HG03439 (cell line): Measurements from ENCODE around the gene TOLLIP.
A peak's percentile ranks its signal among the peaks of the same experiment; 100 is the strongest.
"Not testable (repeated sequence)": the region's sequence is repeated elsewhere in the genome, so short reads cannot be mapped to it uniquely, and the experiment has no call there.

Source experiments
- ATAC-seq: cut with Tn5 transposase; IDR thresholded peaks from one replicate; pipeline ENCODE4 v1.9.1; 2021; ENCODE audit warnings: mild to moderate bottlenecking, moderate library complexity; ENCODE audit not compliant: unreplicated experiment

TOLLIP gene

DNA sequence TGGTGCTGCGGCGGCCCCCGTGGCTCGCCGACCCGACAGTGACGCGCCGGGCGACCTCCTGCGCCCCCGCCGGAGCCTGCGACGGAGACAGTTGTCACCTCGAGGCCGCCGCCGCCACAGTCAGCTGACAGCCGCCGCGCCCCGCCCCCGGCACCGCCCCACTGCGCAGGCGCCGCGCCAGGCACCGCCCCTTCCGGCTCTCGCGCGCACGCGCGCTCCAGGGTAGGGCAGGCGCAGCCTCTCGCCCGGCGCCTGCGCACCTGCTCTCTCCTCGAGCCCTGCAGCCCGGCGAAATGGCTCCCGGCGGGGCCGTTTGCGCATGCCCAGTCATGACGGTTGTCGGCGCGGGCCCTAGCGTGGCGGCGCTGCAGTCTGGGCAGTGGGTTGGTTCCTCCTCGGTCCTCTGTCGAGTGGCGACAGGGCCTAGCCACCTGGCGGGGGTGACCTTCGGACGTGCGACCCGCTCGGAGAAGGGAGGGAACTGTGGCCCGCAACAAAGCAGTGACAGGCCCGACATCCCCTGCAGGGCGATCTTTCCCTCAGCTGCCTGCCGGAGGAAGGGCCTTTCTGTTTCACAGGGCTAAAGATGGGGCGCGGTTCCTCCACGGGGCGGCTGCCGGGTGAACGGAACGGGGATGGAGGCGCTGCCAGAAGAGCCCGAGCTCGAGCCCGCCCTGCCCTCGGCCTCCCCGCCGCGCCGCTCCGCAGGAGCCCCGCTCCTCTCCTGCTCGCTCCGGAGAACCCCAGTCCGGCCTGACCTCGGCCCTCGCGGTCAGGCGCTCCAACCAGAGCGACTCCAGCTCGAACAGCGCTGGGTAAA lies at the start of gene TOLLIP:
TOLLIP (minus strand) TSS at position 135 of the 820 bp plus-strand sequence; CDS start at position 1, 134 bp downstream.
- peak; percentile 70 for ATAC-seq

DNA sequence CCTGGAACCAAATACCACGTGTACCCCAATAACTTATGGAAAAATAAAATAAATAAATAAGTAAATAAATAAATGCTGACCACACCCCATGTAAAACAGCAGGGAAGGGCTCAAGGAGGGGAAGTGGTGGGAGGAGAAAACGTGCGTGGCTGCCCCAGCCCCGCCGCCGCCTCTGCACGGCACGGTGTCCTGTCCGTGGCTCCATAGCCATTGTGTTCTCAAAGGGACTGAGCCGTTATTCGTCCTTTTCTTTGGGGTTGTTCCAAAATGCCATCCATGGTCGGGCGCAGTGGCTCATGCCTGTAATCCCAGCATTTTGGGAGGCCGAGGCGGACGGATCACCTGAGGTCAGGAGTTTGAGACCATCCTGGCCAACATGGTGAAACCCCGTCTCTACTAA lies 49.5 kb upstream of the TOLLIP start:
- ATAC-seq: not testable (repeated sequence)

GRCh38 chr11:1358286-1358685 lies 48.9 kb upstream of the TOLLIP start:
- ATAC-seq: no peak

GRCh38 chr11:1356478-1356960 lies 47.1 kb upstream of the TOLLIP start:
- no peak for ATAC-seq

DNA sequence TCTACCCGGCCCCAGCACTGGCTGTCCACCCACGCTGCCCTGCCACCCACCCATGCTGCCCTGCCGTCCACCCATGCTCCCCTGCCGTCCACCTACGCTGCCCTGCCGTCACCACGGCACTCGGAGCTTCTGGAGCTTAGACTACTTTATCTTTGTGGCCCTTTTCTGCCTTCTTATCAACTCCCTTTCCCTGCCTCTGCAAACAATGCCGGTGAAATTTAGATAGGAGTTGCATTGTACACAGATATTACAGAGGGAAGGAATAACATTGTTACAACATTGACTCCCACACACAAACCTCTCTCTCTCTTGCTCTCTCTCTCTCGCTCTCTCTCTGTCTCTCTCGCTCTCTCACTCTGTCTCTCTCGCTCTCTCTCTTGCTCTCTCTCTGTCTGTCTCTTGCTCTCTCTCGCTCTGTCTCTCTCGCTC lies 46.6 kb upstream of the TOLLIP start:
- ATAC-seq: no peak

- ATAC-seq: no peak
These were observed 44.9 kb upstream of the TOLLIP start for GRCh38 chr11:1354125-1354938.

DNA sequence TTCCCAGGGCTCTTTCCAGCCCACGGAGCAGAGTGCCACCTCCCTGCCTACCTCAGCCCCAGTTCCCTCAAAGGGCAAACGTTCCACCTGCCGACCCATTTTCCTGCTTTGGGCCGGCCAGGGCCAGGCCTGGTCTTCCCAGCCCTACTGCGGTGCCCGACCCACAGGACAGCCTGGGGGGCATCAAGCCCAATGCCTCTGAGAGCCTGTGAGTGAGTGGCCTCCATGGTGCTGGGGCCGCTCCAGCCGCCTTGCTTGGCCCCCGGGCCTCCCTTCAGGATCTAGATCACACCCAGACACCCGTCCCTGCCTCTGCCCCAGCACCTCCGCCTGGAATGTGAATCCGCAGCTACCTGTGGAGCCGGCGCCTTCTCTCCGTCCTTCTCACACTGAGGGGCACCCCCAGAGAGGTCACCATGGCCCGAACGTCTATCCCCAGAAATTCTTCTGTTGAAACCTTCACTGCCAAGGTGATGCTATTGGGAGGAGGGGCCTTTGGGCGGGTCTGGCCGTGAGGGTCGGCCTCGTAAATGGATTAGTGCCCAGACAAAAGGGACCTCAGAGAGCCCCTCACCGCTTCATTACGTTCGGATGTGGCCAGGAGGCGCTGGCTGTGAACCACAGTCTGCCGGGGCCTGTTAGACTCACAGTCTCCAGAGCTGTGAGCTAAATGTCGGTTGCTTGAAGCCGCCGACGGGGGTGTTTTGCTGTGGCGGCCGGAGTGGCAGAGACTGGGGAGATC lies 44.1 kb upstream of the TOLLIP start:
- ATAC-seq: no peak

DNA sequence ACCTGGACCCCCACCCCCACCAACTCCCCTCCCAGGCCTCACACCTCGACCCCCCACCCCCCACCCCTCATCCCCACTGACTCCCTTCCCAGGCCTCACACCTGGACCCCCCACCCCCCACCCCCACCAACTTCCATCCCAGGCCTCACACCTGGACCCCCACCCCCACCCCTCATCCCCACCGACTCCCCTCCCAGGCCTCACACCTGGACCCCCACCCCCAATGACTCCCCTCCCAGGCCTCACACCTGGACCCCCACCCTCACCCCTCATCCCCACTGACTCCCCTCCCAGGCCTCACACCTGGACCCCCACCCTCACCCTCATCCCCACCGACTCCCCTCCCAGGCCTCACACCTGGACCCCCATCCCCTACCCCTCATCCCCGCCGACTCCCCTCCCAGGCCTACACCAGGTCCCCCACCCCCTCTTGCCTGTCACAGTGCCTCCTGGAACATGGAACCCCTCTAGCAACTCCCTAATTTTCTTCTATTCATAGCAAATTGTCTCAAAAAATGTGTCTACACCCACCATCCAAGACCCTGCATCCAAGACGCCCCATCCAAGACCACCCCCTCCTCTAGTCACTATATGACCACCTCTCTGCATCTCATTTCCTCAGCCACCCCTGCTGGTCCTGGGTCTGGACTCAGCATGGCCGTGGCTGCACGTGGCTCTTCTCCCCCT lies 43.4 kb upstream of the TOLLIP start:
- ATAC-seq: no peak

- ATAC-seq: no peak
These were observed 42.0 kb upstream of the TOLLIP start for GRCh38 chr11:1351278-1351937.

DNA sequence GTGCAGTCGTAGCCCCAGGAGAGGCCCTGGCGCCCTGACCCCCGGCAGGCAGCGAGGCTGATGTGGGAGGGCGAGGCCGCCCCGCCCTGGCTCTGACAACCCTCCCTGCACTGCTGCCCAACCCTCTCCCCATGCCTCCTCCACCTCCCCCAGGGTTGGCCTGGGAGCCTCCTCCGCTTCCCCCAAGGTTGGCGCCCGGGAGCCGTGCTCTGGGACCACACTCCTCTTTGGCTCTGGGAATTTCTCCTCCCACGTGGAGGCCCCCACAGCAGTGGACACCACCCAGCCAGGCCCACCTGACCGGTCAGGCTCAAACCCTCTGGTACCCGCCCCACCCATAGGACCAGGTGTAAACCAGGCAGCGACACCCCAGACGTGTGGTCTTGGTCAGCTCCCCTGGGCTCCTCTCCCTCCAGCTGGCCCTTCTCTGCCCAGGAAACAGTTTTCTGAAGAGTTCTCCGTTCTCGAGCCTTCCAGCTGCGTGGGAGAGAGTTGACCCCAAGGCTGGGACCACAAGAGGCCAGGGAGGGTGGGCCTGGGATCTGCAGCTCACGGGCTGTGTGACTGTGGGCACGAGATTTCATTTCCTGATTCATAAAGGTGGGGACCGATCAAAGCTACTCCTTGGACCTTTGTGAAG lies 40.8 kb upstream of the TOLLIP start:
- no peak for ATAC-seq

DNA sequence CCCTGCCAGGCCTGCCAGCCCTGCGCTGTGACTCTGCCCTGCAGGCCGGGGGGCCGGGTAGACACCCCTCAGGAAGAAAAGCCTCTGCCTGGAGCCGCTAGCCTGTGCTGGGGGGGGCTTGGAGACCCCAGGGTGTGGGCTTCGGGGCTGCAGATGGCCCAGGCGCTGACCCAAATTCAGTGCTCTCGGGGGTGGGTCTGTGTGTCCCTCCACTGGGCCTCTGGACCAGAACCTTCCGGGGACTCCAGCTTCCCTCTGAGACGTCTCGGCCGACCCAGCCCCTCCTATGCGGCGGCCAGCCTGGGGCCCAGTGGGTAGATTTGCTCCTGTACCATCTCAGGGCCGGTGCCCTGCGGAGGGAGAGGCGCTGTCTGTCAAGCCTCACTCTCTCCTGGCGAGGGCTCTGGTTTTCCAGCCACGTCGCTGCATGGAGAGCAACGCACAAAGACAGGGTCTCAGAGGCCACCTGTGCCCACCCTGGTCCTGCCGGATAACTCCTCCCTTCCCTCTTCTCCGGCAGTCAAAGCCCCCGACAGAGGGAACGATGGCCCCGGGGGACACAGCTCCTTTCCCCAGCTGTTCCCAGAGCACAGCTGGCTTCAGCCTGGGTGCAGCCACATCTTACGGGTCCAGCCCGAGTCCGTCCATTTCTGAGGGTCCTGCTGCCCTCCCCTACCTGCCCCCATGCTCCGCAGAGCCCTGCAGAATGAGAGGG lies 40.1 kb upstream of the TOLLIP start:
- ATAC-seq: no peak

DNA sequence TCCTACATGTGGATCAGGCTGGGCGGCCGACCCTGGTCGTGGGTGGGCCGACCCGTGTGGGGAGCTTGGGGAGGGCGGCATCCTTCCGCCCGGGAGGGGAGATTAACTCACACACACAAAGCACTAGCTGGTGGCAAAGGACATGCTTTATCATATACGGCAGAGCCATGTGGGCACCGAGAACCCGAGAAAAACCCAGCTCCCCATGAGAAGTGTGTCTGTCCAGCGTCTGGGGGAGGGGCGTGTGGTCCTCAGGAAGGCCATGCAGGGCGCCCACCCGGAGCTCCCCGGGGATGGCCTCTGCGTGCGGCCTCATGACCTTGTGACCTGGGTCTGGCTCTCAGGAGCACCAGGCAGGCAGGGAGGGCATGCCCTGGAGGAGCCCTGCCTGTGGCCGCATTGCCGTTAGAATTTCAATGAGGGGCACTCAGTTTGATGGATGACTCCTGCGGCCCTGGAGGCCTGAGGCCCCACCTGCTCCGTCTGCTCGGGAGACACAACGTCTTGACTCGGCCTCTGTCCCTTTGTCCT lies 39.4 kb upstream of the TOLLIP start:
- no peak for ATAC-seq

- ATAC-seq: no peak
These were observed 38.8 kb upstream of the TOLLIP start for GRCh38 chr11:1348146-1348795.

DNA sequence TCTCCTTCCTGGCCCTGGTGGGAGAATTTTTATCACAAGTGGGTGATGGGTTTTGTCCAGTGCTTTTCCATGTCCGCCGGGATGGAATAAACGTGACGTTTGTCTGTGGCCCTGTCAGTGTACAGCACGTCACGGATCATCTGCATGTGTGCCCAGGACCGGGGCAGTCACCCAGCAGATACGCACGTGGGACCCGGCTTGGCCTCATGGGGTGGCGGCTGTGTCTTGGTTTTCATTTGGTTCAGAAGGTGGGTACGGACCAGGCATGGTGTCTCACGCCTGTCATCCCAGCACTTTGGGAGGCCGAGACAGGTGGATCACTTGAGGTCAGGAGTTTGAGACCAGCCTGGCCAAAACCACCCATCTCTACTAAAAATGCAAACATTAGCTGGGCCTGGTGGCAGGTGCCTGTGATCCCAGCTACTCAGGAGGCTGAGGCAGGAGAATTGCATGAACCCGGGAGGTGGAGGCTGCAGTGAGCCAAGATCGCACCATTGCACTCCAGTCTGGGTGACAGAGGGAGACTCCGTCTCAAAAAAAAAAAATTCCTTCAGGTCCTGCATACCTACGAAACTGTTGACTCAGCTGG lies 38.1 kb upstream of the TOLLIP start:
- ATAC-seq: not testable (repeated sequence)

GRCh38 chr11:1346669-1347390 lies 37.4 kb upstream of the TOLLIP start:
- ATAC-seq: no peak

- no peak for ATAC-seq
These were observed 36.5 kb upstream of the TOLLIP start for GRCh38 chr11:1345737-1346513.
